BJ (cell line): ENCODE data around the gene CCL2. TPM values are rescaled to one million over a fixed set of nuclear protein-coding genes. Genes with fewer than 3 reads are reported as not detected.

Source experiments
- CTCF ChIA-PET: fragments of 350-600 bp; formaldehyde crosslinking; extraction: SDS; loops from one replicate; lab custom pipeline; 2021; ENCODE audit warnings: antibody characterized with exemption, inconsistent platforms; lab: Yijun Ruan, JAX
- POLR2A ChIA-PET: fragments of 300-600 bp; sonication (Branson Sonifier 250); formaldehyde crosslinking; extraction: SDS; loops from one replicate; lab custom pipeline; 2021; ENCODE audit warnings: antibody characterized with exemption; lab: Charles Lee
- DNase-seq: peaks from one replicate; pipeline ENCODE4 v3.0.0-alpha.2; 2011; ENCODE audit warnings: low read depth
- H3K27me3 ChIP-seq: 2 replicates; pipeline ENCODE4 v1.6.0; 2011; ENCODE audit warnings: low read length; ENCODE audit not compliant: control insufficient read depth, insufficient read depth
- H3K36me3 ChIP-seq: 2 replicates; pipeline ENCODE4 v1.5.1; 2011; ENCODE audit warnings: low read length; ENCODE audit not compliant: control insufficient read depth, insufficient read depth
- H3K4me3 ChIP-seq: 2 replicates; pipeline ENCODE4 v1.5.1; 2011; ENCODE audit warnings: low read depth, mild to moderate bottlenecking, control low read depth, low read length
- polyA plus RNA-seq: library from polyadenylated mRNA; depleted of rRNA; stranded (reverse); fragments of >200 nt; gene quantifications from 2 replicates; pipeline ENCODE4 v1.2.3, GENCODE V29; 2011
- TF ChIP-seq, protein P1 (sequence below): IDR thresholded peaks from 2 replicates; pipeline ENCODE4 v1.5.1; 2011; ENCODE audit warnings: low read depth, mild to moderate bottlenecking, control low read depth, inconsistent platforms, low read length, moderate library complexity; ENCODE audit not compliant: insufficient read depth

The CCL2 gene
- polyA plus RNA-seq, 1 experiment: 303 TPM

DNA sequence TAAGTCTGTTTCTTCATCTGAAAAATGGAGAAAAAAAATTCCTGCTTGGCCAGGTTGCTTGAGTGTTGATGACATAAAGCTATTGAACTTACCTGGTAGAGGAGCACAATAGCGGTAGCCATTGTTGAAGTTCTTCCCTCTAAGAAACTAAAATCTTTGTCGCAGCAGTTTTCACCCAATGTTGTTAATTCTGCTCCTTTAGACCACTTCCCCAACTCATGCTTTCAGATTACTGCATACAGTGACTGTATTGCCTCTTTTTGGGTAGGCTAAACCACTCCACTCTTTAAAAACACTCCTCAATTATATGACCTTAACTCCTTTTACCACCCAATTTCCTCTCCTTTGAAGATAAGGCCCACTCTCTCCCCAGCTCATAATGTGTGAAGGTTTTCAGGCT is 35.7 kb upstream of the CCL2 start:
- TF ChIP-seq, protein P1, sequence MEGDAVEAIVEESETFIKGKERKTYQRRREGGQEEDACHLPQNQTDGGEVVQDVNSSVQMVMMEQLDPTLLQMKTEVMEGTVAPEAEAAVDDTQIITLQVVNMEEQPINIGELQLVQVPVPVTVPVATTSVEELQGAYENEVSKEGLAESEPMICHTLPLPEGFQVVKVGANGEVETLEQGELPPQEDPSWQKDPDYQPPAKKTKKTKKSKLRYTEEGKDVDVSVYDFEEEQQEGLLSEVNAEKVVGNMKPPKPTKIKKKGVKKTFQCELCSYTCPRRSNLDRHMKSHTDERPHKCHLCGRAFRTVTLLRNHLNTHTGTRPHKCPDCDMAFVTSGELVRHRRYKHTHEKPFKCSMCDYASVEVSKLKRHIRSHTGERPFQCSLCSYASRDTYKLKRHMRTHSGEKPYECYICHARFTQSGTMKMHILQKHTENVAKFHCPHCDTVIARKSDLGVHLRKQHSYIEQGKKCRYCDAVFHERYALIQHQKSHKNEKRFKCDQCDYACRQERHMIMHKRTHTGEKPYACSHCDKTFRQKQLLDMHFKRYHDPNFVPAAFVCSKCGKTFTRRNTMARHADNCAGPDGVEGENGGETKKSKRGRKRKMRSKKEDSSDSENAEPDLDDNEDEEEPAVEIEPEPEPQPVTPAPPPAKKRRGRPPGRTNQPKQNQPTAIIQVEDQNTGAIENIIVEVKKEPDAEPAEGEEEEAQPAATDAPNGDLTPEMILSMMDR: no peak
- Histone ChIP-seq H3K27me3 (no peaks in the 10 kb centered on the region), H3K36me3 (no peaks in the 10 kb centered on the region), H3K4me3 (no peak overlapping the region)
- ChIA-PET CTCF (interaction anchor here (1.1 to 2.4 kb wide), 2 partner anchors 19 to 142 kb away, joined by 7 to 11 read pairs; no protein-coding TSS in a partner anchor), POLR2A (no interaction called here)
- DNase-seq: no peak

DNA sequence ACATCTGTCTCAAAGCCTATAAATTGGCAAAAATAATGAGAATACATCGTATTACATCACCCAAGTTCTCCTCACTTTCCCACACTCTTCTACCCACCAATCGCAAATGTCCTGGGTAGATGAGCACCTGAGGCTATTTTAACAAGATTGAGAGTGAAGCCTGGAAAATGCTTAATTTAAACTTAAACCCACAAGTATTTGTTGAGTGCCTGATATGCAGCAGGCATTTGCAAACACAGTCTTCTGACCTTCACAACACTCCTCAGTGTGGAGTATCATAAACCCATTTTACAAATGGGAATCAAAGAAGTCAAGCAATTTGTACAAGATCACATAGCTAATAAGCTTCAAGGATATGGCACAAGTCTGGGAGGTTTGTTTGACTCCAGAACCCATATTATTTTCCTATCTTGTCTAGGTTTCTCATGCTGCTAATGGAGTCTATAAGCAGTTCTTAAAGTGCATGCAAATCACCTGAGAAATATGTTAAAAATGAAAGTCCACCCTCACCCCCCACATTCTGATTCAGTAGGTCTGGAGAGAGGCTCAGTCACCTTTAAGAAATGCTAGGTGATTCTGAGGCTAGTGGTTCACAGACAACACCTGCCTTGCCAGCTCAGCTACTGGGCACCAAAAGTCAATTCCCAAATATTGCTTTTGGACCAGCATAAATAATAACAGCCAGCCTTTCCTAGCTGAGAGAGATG is 34.9 kb upstream of the CCL2 start:
- ChIA-PET CTCF (interaction anchor here (2.0 kb wide), 1 partner anchor 86 kb away, joined by 6 read pairs; no protein-coding TSS in a partner anchor), POLR2A (no interaction called here)
- Histone ChIP-seq H3K4me3 (no peak overlapping the region), H3K27me3 (no peaks in the 10 kb centered on the region), H3K36me3 (no peaks in the 10 kb centered on the region)
- DNase-seq: no peak
- TF ChIP-seq, protein P1: no peak

DNA sequence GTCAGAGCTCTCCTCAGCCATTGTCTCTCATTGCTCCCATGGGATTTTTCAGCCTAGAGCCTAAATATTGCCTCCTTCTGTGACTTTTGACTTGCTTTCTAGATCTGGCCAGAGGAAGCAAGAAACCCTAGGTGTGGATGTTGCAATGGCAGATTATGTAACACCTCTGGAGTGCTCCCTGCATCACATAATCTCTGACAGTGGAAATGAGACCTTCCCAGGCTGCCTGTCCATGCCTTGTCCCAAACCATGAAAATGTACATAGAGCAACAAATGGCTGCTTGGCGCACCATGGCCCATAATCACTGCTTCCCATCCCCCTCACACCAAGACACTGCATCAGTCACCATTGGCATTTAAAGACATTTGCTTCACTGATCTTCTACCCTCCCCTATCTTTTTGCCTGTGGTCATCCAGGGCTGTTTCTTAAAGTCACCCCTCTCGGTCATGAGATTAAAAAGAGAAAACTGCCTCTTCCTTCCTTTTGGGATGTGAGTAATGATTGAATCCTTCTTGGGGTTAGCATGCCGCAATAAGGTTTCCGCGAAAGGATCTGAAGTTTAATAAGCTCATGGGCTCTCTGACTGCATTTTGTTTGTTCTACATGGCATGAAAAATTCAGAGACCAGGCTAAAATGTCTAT is 34.2 kb upstream of the CCL2 start:
- POLR2A ChIA-PET: interaction anchor here (0.5 kb wide), 1 partner anchor 43 kb away, joined by 3 read pairs; no protein-coding TSS in a partner anchor
- Histone ChIP-seq H3K4me3 (no peak overlapping the region), H3K36me3 (no peaks in the 10 kb centered on the region), H3K27me3 (no peaks in the 10 kb centered on the region)
- CTCF ChIA-PET: interaction anchor here (0.6 to 5.4 kb wide), 4 partner anchors 20 to 991 kb away, joined by 3 to 25 read pairs (median 15); no protein-coding TSS in a partner anchor
- DNase-seq: no peak
- TF ChIP-seq, protein P1: no peak

DNA sequence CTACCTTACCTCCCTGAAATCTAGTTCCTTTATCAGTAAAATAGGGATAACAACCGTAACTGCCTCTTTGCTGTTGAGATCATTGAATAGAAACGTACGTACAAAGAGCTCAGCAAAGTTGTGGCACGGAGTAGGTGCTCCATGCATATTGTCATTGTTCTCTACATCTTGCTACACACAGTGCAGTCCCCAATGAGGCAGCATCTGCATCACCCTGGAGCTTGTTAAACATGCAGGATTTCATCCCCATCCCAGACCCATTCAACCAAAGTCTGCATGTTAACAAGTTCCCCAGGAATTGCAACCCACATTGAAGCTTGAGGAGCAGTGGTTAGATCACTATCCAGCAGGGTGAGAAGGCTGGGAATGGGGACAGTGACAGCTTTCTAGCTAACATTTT is 33.7 kb upstream of the CCL2 start:
- Histone ChIP-seq H3K36me3 (no peaks in the 10 kb centered on the region), H3K4me3 (no peak overlapping the region), H3K27me3 (no peaks in the 10 kb centered on the region)
- TF ChIP-seq, protein P1: no peak
- CTCF ChIA-PET: interaction anchor here (0.6 to 5.4 kb wide), 4 partner anchors 21 to 990 kb away, joined by 3 to 25 read pairs (median 15); no protein-coding TSS in a partner anchor
- POLR2A ChIA-PET: no interaction called here
- no peak for DNase-seq
